LNCaP clone FGC (cell line): ENCODE results near the gene DMP1.

Experiments
- DNase-seq: peaks from one replicate; pipeline ENCODE4 v3.0.0-alpha.2; 2011; ENCODE audit warnings: low read depth
- H3K4me3 ChIP-seq: 2 replicates; pipeline ENCODE4 v1.5.1; 2011; ENCODE audit warnings: mild to moderate bottlenecking, low read depth, low read length, control low read depth
- TF ChIP-seq, protein P1 (sequence below): IDR thresholded peaks from 2 replicates; pipeline ENCODE4 v1.5.1; 2012; ENCODE audit warnings: mild to moderate bottlenecking; ENCODE audit not compliant: control insufficient read depth, insufficient read depth; ENCODE audit errors: extremely low read depth

The DMP1 gene

GRCh38 chr4:87698394-87698793, 48.3 kb downstream of the DMP1 start:
- no peak for DNase-seq
- H3K4me3 ChIP-seq = no peak overlapping the region
- TF ChIP-seq, protein P1, sequence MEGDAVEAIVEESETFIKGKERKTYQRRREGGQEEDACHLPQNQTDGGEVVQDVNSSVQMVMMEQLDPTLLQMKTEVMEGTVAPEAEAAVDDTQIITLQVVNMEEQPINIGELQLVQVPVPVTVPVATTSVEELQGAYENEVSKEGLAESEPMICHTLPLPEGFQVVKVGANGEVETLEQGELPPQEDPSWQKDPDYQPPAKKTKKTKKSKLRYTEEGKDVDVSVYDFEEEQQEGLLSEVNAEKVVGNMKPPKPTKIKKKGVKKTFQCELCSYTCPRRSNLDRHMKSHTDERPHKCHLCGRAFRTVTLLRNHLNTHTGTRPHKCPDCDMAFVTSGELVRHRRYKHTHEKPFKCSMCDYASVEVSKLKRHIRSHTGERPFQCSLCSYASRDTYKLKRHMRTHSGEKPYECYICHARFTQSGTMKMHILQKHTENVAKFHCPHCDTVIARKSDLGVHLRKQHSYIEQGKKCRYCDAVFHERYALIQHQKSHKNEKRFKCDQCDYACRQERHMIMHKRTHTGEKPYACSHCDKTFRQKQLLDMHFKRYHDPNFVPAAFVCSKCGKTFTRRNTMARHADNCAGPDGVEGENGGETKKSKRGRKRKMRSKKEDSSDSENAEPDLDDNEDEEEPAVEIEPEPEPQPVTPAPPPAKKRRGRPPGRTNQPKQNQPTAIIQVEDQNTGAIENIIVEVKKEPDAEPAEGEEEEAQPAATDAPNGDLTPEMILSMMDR = no peak

- TF ChIP-seq, protein P1 = no peak
- no peak overlapping the region for H3K4me3 ChIP-seq
- DNase-seq = no peak
Observed at GRCh38 chr4:87704001-87704400, 53.9 kb downstream of the DMP1 start.

DNA sequence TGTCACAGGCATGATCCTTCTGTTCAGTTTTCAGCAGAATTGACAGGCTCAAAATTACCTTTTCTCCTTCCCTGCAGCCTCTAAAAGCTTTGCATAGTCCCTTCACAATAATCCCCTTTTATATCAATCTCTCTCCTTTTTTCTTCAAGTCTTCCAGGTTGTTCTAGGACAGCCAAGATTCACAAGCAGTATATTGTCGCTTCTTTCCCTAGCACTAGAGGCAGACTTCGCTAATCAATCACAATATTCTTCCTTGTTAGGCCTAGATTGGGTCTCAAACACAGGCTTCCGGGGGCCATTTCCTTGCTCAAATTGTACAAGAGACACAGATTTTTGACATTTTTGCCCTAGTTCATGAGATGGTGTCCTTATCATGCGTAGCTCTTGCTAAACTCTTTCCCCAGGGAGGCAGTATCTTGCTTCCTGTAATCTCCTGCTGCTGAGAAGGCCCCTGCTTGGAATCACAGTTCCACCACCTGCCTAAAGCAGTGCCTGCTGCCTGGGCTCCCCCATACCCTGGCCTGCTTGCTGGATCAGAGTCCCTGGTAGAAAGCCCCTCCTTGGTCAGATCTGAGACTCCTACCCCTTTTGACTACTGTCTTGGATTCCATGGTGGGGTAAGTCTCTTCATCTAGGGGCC, 57.3 kb downstream of the DMP1 start:
- no peak for DNase-seq
- TF ChIP-seq, protein P1 = no peak
- H3K4me3 ChIP-seq = no peak overlapping the region
